NCI-H226 (cell line): ENCODE measurements around the gene MAMDC4.

ENCODE experiments used
- DNase-seq: peaks from one replicate; pipeline ENCODE4 v3.0.0-alpha.2; 2015

Gene MAMDC4

GRCh38 chr9:136849960-136850865 is 1.9 kb upstream of the MAMDC4 start:
- DNase-seq: no peak

- no peak for DNase-seq
Measured at GRCh38 chr9:136850866-136851775, 1.0 kb upstream of the MAMDC4 start.

- no peak for DNase-seq
Measured at GRCh38 chr9:136852664-136853595, 784 bp downstream of the MAMDC4 start.

GRCh38 chr9:136853596-136854112 is 1.5 kb downstream of the MAMDC4 start:
- no peak for DNase-seq

- no peak for DNase-seq
Measured at GRCh38 chr9:136854113-136854841, 2.1 kb downstream of the MAMDC4 start.

GRCh38 chr9:136854842-136855460 is 2.8 kb downstream of the MAMDC4 start:
- DNase-seq: no peak

GRCh38 chr9:136855461-136856078 is 3.4 kb downstream of the MAMDC4 start:
- no peak for DNase-seq

- DNase-seq: no peak
Measured at GRCh38 chr9:136856079-136856476, 3.9 kb downstream of the MAMDC4 start.

- no peak for DNase-seq
Measured at GRCh38 chr9:136856541-136857141, 4.5 kb downstream of the MAMDC4 start.

- DNase-seq: no peak
Measured at GRCh38 chr9:136857166-136857565, 5.0 kb downstream of the MAMDC4 start.

- no peak for DNase-seq
Measured at GRCh38 chr9:136857581-136858412, 5.7 kb downstream of the MAMDC4 start.

GRCh38 chr9:136858452-136858843 is 6.3 kb downstream of the MAMDC4 start:
- no peak for DNase-seq

GRCh38 chr9:136858844-136859757 is 7.0 kb downstream of the MAMDC4 start:
- DNase-seq: peak; percentile 46

GRCh38 chr9:136860529-136860928 is 8.4 kb downstream of the MAMDC4 start:
- DNase-seq: no peak

GRCh38 chr9:136860933-136861873 is 9.1 kb downstream of the MAMDC4 start:
- DNase-seq: no peak

GRCh38 chr9:136861874-136862457 is 9.8 kb downstream of the MAMDC4 start:
- DNase-seq: no peak
